GM23338 (cell line): ENCODE measurements around the gene AQP9. TPM values are rescaled to one million over a fixed set of nuclear protein-coding genes. Genes with fewer than 3 reads are reported as not detected.

Experiments
- ATAC-seq: fragments of 200-7000 bp; cut with Tn5 transposase; 3 replicates; pipeline ENCODE4 v1.9.1; 2020
- DNase-seq: peaks from one replicate; pipeline ENCODE4 v3.0.0-alpha.2; 2015; ENCODE audit warnings: low spot score
- H2AFZ ChIP-seq: fragments of 200-600 bp; sonication (generic); 2 replicates; pipeline ENCODE4 v1.8.0; 2016; ENCODE audit warnings: antibody characterized with exemption, mild to moderate bottlenecking, moderate library complexity
- H3F3A ChIP-seq: fragments of 200-600 bp; sonication (generic); replicated peaks from 2 replicates; pipeline ENCODE4 v1.8.0; 2017; ENCODE audit warnings: antibody characterized with exemption, mixed run types, low read depth
- H3K27ac ChIP-seq: fragments of 200-600 bp; sonication (generic); 2 replicates; pipeline ENCODE4 v1.6.1; 2016; ENCODE audit warnings: low read depth
- H3K27me3 ChIP-seq: fragments of 200-600 bp; sonication (generic); 2 replicates; pipeline ENCODE4 v1.8.0; 2016; ENCODE audit warnings: mild to moderate bottlenecking, mixed run types, moderate library complexity; ENCODE audit not compliant: insufficient read depth
- H3K36me3 ChIP-seq: fragments of 200-600 bp; sonication (generic); 2 replicates; pipeline ENCODE4 v1.8.0; 2016; ENCODE audit warnings: mild to moderate bottlenecking; ENCODE audit not compliant: insufficient read depth
- H3K4me1 ChIP-seq: fragments of 200-600 bp; sonication (generic); 2 replicates; pipeline ENCODE4 v1.8.0; 2016; ENCODE audit warnings: mild to moderate bottlenecking, moderate library complexity; ENCODE audit not compliant: insufficient read depth
- H3K4me2 ChIP-seq: fragments of 200-600 bp; sonication (generic); 2 replicates; pipeline ENCODE4 v1.7.1; 2017; ENCODE audit warnings: mixed run types
- H3K4me3 ChIP-seq: fragments of 200-600 bp; sonication (generic); 2 replicates; pipeline ENCODE4 v1.6.1; 2016; ENCODE audit warnings: mixed run types
- H3K79me2 ChIP-seq: fragments of 200-600 bp; sonication (generic); replicated peaks from 2 replicates; pipeline ENCODE4 v1.8.0; 2017; ENCODE audit warnings: mild to moderate bottlenecking; ENCODE audit not compliant: insufficient read depth
- H3K9me2 ChIP-seq: fragments of 200-600 bp; sonication (generic); 2 replicates; pipeline ENCODE4 v1.8.0; 2017; ENCODE audit not compliant: insufficient read depth
- H4K20me1 ChIP-seq: fragments of 200-600 bp; sonication (generic); replicated peaks from 2 replicates; pipeline ENCODE4 v1.8.0; 2017; ENCODE audit warnings: mild to moderate bottlenecking; ENCODE audit not compliant: insufficient read depth
- H3K27ac Mint-ChIP-seq: 2 replicates; pipeline ENCODE4 v1.8.0; 2020; ENCODE audit warnings: inconsistent platforms, mild to moderate bottlenecking, moderate library complexity, mixed read lengths
- H3K27me3 Mint-ChIP-seq: 3 replicates; pipeline ENCODE4 v1.8.0; 2022; ENCODE audit warnings: low read depth, mild to moderate bottlenecking, moderate library complexity, mixed read lengths, inconsistent platforms; ENCODE audit not compliant: insufficient read depth, poor library complexity
- H3K36me3 Mint-ChIP-seq: 3 replicates; pipeline ENCODE4 v1.8.0; 2021; ENCODE audit warnings: low read depth, mild to moderate bottlenecking, inconsistent platforms, moderate library complexity, mixed read lengths
- H3K4me1 Mint-ChIP-seq: 3 replicates; pipeline ENCODE4 v1.8.0; 2020; ENCODE audit warnings: mild to moderate bottlenecking, inconsistent platforms, mixed read lengths
- H3K4me3 Mint-ChIP-seq: 3 replicates; pipeline ENCODE4 v1.8.0; 2021; ENCODE audit warnings: moderate library complexity, mild to moderate bottlenecking, inconsistent platforms, mixed read lengths
- H3K9me3 Mint-ChIP-seq: 3 replicates; pipeline ENCODE4 v1.8.0; 2020; ENCODE audit warnings: moderate library complexity, mild to moderate bottlenecking, inconsistent platforms, mixed read lengths
- CREB1 ChIP-seq: fragments of 250-450 bp; sonication (Bioruptor Pico); IDR thresholded peaks from 2 replicates; pipeline ENCODE4 v1.5.0; 2020; ENCODE audit warnings: low read depth, mild to moderate bottlenecking, moderate library complexity
- CTCF ChIP-seq, 2 experiments: fragments of 200-600 bp in 1 of 2; sonication (generic) in 1 of 2; conservative IDR thresholded peaks; 2 replicates each; pipeline versions ENCODE4 v1.5.1 to v1.6.1; 2016 to 2017; ENCODE audit warnings: antibody characterized with exemption in 2 of 2, low read depth in 2 of 2, mild to moderate bottlenecking in 2 of 2, moderate library complexity in 1 of 2
- ETS1 ChIP-seq: IDR thresholded peaks from 2 replicates; pipeline ENCODE4 v1.6.1; 2016; ENCODE audit warnings: antibody characterized with exemption
- EZH2 ChIP-seq: fragments of 200-600 bp; sonication (generic); IDR thresholded peaks from one replicate; pipeline ENCODE4 v1.8.0; 2017; ENCODE audit warnings: antibody characterized with exemption, mild to moderate bottlenecking, low read depth; ENCODE audit not compliant: unreplicated experiment
- EZH2phosphoT487 ChIP-seq: fragments of 200-600 bp; sonication (generic); IDR thresholded peaks from one replicate; pipeline ENCODE4 v1.8.1; 2018; ENCODE audit warnings: antibody characterized with exemption; ENCODE audit not compliant: unreplicated experiment
- JUNB ChIP-seq: IDR thresholded peaks from one replicate; pipeline ENCODE4 v1.6.1; 2016; ENCODE audit warnings: antibody characterized with exemption; ENCODE audit not compliant: unreplicated experiment
- NANOG ChIP-seq: IDR thresholded peaks from 2 replicates; pipeline ENCODE4 v1.6.1; 2016; ENCODE audit warnings: antibody characterized with exemption, borderline replicate concordance
- POLR2AphosphoS5 ChIP-seq: IDR thresholded peaks from 2 replicates; pipeline ENCODE4 v1.6.1; 2016; ENCODE audit warnings: antibody characterized with exemption, low read depth
- REST ChIP-seq: IDR thresholded peaks from one replicate; pipeline ENCODE4 v1.6.1; 2018; ENCODE audit warnings: antibody characterized with exemption; ENCODE audit not compliant: unreplicated experiment
- STAT1 ChIP-seq: IDR thresholded peaks from one replicate; pipeline ENCODE4 v1.6.1; 2016; ENCODE audit warnings: antibody characterized with exemption; ENCODE audit not compliant: unreplicated experiment
- ZNF114 ChIP-seq: fragments of 250-450 bp; sonication (Bioruptor Pico); IDR thresholded peaks from 2 replicates; pipeline ENCODE4 v1.5.0; 2020; ENCODE audit warnings: mild to moderate bottlenecking, moderate library complexity
- ZNF331 ChIP-seq: fragments of 250-450 bp; sonication (Bioruptor Pico); IDR thresholded peaks from 2 replicates; pipeline ENCODE4 v1.5.0; 2020; ENCODE audit warnings: low read depth, mild to moderate bottlenecking, moderate library complexity
- ZNF462 ChIP-seq: fragments of 250-450 bp; sonication (Bioruptor Pico); IDR thresholded peaks from 2 replicates; pipeline ENCODE4 v1.5.0; 2020; ENCODE audit warnings: mild to moderate bottlenecking, moderate library complexity
- polyA plus RNA-seq: library from polyadenylated mRNA; unstranded; fragments of >200 nt; fragmentation: Nextera tagmentation; extraction: Ambion mirVana; gene quantifications from 2 replicates; pipeline ENCODE4 v1.2.1, GENCODE V29; 2016
- total RNA-seq: library from RNA; depleted of rRNA; stranded (reverse); fragments of >200 nt; shearing (Covaris generic); gene quantifications from 2 replicates; pipeline ENCODE4 v1.2.3, GENCODE V29; 2014

AQP9 gene
- total and polyA plus RNA-seq, 2 experiments from 2014 or later = not detected

- Mint-ChIP-seq H3K4me1 (peaks cover 7% of the 10 kb centered on the region; the same call in 2 of the 3 replicates), H3K9me3 (no peaks in the 10 kb centered on the region), H3K27ac (no peak overlapping the region), H3K36me3 (no peaks in the 10 kb centered on the region), H3K4me3 (no peak overlapping the region), H3K27me3 (peaks cover 5% of the 10 kb centered on the region)
- Histone ChIP-seq H3K9me2 (no peaks in the 10 kb centered on the region; the same call in 1 of the 2 replicates), H2AFZ (no peak overlapping the region), H3K27ac (no peak overlapping the region), H3F3A (no peaks in the 10 kb centered on the region), H3K27me3 (no peaks in the 10 kb centered on the region), H3K4me1 (0 out of 2 replicates have a peak, but pooled peaks cover 13% of the 10 kb centered on the region), H3K4me3 (no peak overlapping the region), H3K4me2 (0 out of 2 replicates have a peak overlapping the region, but pooled peaks have one; percentile 0), H3K36me3 (no peaks in the 10 kb centered on the region), H4K20me1 (no peaks in the 10 kb centered on the region), H3K79me2 (no peaks in the 10 kb centered on the region)
- TF ChIP-seq JUNB (no peak), ZNF114 (no peak), CREB1 (no peak), CTCF (conservative IDR thresholded peaks at IDR 0.05; ENCODE audit: low read depth in 2 of 2) (no peak), STAT1 (no peak), NANOG (no peak), ETS1 (no peak), POLR2AphosphoS5 (no peak), EZH2 (no peak), REST (no peak), ZNF331 (CRISPR knock-in tag) (no peak), EZH2phosphoT487 (no peak), ZNF462 (CRISPR knock-in tag) (no peak)
- no peak for ATAC-seq
- DNase-seq = no peak
Measured at GRCh38 chr15:58117619-58118018, 20.6 kb upstream of the AQP9 start.
